ENCODE results near the gene BICD1. TPM values are rescaled to one million over a fixed set of nuclear protein-coding genes. Genes with fewer than 3 reads are reported as not detected.

Gene BICD1
- total RNA-seq, 1 donor from 2014 or later = 33.8 TPM

DNA sequence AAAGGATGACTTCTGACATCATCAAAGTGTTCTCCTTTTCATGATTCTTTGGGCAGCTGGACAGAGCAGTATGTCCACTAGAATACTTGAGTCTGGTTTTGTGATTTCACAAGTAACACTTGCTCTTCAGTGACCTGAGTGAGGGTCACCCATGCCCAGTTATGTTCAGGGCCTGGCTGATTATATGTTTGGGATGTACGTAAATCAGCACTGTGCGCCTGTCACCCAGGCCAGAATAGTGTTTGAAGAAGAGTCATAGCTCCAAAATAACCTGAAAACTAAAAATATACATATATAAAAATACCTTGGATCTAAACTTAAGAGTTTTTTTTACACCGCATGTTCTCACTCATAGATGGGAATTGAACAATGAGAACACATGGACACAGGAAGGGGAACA, 3.8 kb downstream of the BICD1 start:
- Histone ChIP-seq H3K9me3 (no peaks in the 10 kb centered on the region), H3K4me1 (peaks cover 0 to 5% of the 10 kb centered on the region in 2 donors), H3K36me3 (no peaks in the 10 kb centered on the region), H3K27ac (no peak overlapping the region), H3K27me3 (no peaks in the 10 kb centered on the region), H3K4me3 (no peak overlapping the region)
- intact Hi-C loops (cut with DNase I) = no loop called here
- TF ChIP-seq, protein P1, sequence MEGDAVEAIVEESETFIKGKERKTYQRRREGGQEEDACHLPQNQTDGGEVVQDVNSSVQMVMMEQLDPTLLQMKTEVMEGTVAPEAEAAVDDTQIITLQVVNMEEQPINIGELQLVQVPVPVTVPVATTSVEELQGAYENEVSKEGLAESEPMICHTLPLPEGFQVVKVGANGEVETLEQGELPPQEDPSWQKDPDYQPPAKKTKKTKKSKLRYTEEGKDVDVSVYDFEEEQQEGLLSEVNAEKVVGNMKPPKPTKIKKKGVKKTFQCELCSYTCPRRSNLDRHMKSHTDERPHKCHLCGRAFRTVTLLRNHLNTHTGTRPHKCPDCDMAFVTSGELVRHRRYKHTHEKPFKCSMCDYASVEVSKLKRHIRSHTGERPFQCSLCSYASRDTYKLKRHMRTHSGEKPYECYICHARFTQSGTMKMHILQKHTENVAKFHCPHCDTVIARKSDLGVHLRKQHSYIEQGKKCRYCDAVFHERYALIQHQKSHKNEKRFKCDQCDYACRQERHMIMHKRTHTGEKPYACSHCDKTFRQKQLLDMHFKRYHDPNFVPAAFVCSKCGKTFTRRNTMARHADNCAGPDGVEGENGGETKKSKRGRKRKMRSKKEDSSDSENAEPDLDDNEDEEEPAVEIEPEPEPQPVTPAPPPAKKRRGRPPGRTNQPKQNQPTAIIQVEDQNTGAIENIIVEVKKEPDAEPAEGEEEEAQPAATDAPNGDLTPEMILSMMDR (IDR thresholded peaks at IDR 0.05) = no peak
- DNase-seq (ENCODE audit: low spot score in 2 of 2) = no peak

DNA sequence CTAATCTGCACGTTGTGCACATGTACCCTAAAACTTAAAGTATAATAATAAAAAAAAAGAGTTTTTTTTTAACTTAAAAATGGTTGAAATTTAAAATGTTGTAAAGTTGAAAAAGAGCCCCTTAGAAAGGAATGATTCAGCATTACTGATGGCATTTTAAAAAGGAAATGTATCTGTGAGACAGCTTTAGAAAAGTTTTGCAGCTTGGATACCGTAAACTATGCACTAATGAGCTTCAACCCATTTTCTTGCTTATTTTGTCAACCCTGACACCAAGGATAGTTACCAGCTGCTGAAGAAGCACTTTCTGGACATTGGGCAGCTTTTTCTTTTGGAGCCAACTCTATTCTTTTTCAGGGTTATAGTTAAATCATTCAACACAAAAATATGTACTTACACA, 4.3 kb downstream of the BICD1 start:
- no peaks in the 10 kb centered on the region for H3K36me3 ChIP-seq
- peaks cover 0 to 6% of the 10 kb centered on the region in 2 donors for H3K4me1 ChIP-seq
- no peak overlapping the region for H3K27ac ChIP-seq
- H3K4me3 ChIP-seq = no peak overlapping the region
- TF ChIP-seq, protein P1 (IDR thresholded peaks at IDR 0.05) = no peak
- no peak for DNase-seq (ENCODE audit: low spot score in 2 of 2)
- no peaks in the 10 kb centered on the region for H3K9me3 ChIP-seq
- intact Hi-C loops (cut with DNase I) = no loop called here
- H3K27me3 ChIP-seq = no peaks in the 10 kb centered on the region

DNA sequence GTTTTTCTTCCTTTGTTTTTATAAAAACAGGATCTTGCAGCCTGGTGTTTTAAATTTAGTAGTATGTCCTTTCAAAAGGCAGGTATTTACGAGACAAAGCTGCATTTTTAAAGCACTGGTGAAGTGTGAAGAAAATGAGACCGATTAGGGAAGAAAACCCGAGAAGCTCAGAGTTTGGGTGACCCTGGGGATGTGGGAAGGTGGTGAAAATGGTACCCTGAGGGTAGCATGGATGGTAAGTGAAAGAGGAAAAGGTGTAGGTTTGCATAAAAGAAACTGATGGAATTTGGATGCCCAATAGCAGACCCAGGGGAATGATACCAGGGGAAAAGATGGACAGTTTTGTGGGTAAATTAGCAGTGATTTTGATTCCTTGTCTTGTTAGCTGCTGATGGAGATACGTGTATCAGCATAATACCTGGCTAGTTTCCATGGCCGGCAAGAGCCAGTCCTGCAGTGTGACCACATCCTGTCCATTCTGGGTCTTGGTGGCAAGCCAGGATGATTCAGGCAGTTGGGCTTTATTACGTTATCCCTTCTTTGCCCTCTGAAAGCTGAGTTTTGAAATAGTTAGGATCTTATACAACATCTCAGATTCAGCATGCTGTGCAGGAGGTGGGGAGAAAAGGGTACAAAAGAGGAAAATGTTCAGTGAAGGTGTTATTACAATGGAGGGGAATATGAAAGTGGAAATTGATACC, 8.9 kb downstream of the BICD1 start:
- peak overlapping the region; percentile 23 to 76 for H3K27ac ChIP-seq
- no peaks in the 10 kb centered on the region for H3K27me3 ChIP-seq
- no peaks in the 10 kb centered on the region for H3K36me3 ChIP-seq
- TF ChIP-seq, protein P1 (IDR thresholded peaks at IDR 0.05) = no peak
- H3K4me1 ChIP-seq = peaks cover 0 to 8% of the 10 kb centered on the region in 2 donors
- intact Hi-C loops (cut with DNase I) = loop anchor here (1.0 kb wide), 1 partner anchor 8 kb away; no protein-coding TSS in a partner anchor
- DNase-seq (ENCODE audit: low spot score in 2 of 2) = peak; percentile 74 to 97
- H3K4me3 ChIP-seq = peak overlapping the region in 1 of 2 donors; percentile 34
- H3K9me3 ChIP-seq = no peaks in the 10 kb centered on the region

DNA sequence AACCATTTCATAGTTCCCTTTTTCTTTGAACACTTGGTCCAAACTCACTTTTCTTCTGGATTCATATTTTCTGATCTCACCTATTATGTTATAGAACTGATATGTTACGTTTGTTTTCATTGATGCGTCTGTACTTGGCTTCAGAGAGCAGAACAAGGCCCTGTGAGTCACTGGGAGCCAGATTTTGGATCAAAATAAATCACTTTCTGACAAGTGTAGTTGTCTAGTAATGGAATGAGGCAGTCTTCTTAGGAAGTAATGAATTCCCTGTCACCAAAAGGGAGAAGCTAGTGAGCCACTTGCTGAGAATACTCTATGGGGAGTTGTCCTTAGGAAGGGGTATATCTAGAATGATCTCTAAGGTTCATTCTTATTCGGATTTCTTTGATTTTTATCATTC, 10.2 kb downstream of the BICD1 start:
- Histone ChIP-seq H3K9me3 (no peaks in the 10 kb centered on the region), H3K27ac (peak overlapping the region; percentile 32 to 34), H3K27me3 (no peaks in the 10 kb centered on the region), H3K36me3 (no peaks in the 10 kb centered on the region), H3K4me3 (no peak overlapping the region), H3K4me1 (peaks cover 0 to 8% of the 10 kb centered on the region in 2 donors)
- TF ChIP-seq, protein P1 (IDR thresholded peaks at IDR 0.05) = no peak
- DNase-seq (ENCODE audit: low spot score in 2 of 2) = no peak
- intact Hi-C loops (cut with DNase I) = no loop called here

DNA sequence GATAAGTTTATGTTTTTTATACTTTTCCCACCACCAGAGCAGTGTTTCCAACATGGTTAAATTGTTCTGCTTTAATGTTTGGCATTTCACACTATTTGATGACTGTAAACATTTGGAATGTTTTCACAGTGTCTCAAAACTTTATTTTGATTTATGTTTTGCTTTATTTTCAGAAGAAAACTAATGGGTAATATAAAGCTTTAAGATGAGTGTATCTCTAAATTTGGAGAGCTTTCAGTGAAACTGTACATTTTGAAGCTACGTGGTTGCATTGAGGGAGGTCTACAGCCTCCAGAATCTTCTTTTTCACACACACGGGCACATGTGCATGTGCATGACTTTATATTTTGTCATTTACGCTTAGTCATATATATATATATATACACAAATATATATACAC, 10.7 kb downstream of the BICD1 start:
- TF ChIP-seq, protein P1 (IDR thresholded peaks at IDR 0.05) = no peak
- H3K27ac ChIP-seq = no peak overlapping the region
- DNase-seq (ENCODE audit: low spot score in 2 of 2) = no peak

More for the DNA sequence above, 10.7 kb downstream of the BICD1 start:
- Histone ChIP-seq H3K36me3 (no peaks in the 10 kb centered on the region), H3K4me1 (peaks cover 0 to 8% of the 10 kb centered on the region in 2 donors), H3K9me3 (no peaks in the 10 kb centered on the region), H3K27me3 (no peaks in the 10 kb centered on the region), H3K4me3 (no peak overlapping the region)
- intact Hi-C loops (cut with DNase I) = no loop called here

Data from ascending aorta (tissue), 2 donors.